Sciatic nerve (tissue), 2 donors: ENCODE results near the gene GPR37L1. TPM values are rescaled to one million over a fixed set of nuclear protein-coding genes. Genes with fewer than 3 reads are reported as not detected.
"Not testable (repeated sequence)": the region's sequence is repeated elsewhere in the genome, so short reads cannot be mapped to it uniquely, and the experiment has no call there.

Experiments used
- ATAC-seq: fragments of 200-7000 bp; cut with Tn5 transposase; one replicate; pipeline ENCODE4 v1.9.1; 2020; ENCODE audit warnings: mild to moderate bottlenecking, moderate library complexity
- DNase-seq: peaks from one replicate; pipeline ENCODE4 v3.0.0-alpha.2; 2020; ENCODE audit warnings: low spot score
- intact Hi-C: fragments of 100-400 bp; cut with DNase I; formaldehyde crosslinking; loops from one replicate; pipeline ENCODE4 v1.14.2; 2022
- total RNA-seq: library from RNA; stranded (reverse); fragmentation: NEBNext Ultra II Directional; extraction: Animal tissue kit (Norgen Biotek cat#: 25700); gene quantifications from one replicate; pipeline ENCODE4 v1.2.1, GENCODE V29; 2021
- donor health status: DM: no; HTN: no; CAD: no.
- donor health status: DM: no; HTN: no; CAD: no.

Gene GPR37L1
- total RNA-seq, 1 donor from 2014 or later = 33.3 TPM

- DNase-seq (no peak), ATAC-seq (peak; percentile 20)
- intact Hi-C loops = no loop called here
These were observed 15.4 kb upstream of the GPR37L1 start for GRCh38 chr1:202107321-202107761.

- no peak for DNase-seq
- intact Hi-C loops = no loop called here
These were observed 14.7 kb upstream of the GPR37L1 start for GRCh38 chr1:202107801-202108731.

GRCh38 chr1:202110977-202111376 lies 11.7 kb upstream of the GPR37L1 start:
- intact Hi-C loops = no loop called here
- DNase-seq = no peak
- no peak for ATAC-seq

More at GRCh38 chr1:202107801-202108731, 14.7 kb upstream of the GPR37L1 start:
- ATAC-seq = peak; percentile 19

- ATAC-seq, intact Hi-C loops: not testable (repeated sequence)
These were observed 11.1 kb upstream of the GPR37L1 start for GRCh38 chr1:202111589-202111988.

GRCh38 chr1:202112859-202113689 lies 9.6 kb upstream of the GPR37L1 start:
- DNase-seq (no peak), ATAC-seq (peak; percentile 86)
- intact Hi-C loops = no loop called here

More at GRCh38 chr1:202111589-202111988, 11.1 kb upstream of the GPR37L1 start:
- DNase-seq = not testable (repeated sequence)

- no peak for DNase-seq
- ATAC-seq = peak; percentile 2
- intact Hi-C loops = no loop called here
These were observed 8.9 kb upstream of the GPR37L1 start for GRCh38 chr1:202113690-202114300.

GRCh38 chr1:202116287-202116686 lies 6.4 kb upstream of the GPR37L1 start:
- DNase-seq (no peak), ATAC-seq (no peak)
- intact Hi-C loops = loop anchor here (5.0 kb wide), 1 partner anchor 104 kb away; the partner anchor contains the start of gene ELF3

GRCh38 chr1:202117898-202118371 lies 4.8 kb upstream of the GPR37L1 start:
- DNase-seq (no peak), ATAC-seq (no peak)
- intact Hi-C loops = loop anchor here (5.0 kb wide), 1 partner anchor 106 kb away; the partner anchor contains the start of gene ELF3

GRCh38 chr1:202121006-202121405 lies 1.7 kb upstream of the GPR37L1 start:
- intact Hi-C loops = no loop called here

GRCh38 chr1:202123336-202123813 lies 658 bp downstream of the GPR37L1 start:
- ATAC-seq (no peak), DNase-seq (no peak)
- intact Hi-C loops = no loop called here

More at GRCh38 chr1:202121006-202121405, 1.7 kb upstream of the GPR37L1 start:
- ATAC-seq (no peak), DNase-seq (no peak)

- ATAC-seq (no peak), DNase-seq (no peak)
- intact Hi-C loops = no loop called here
These were observed 1.4 kb downstream of the GPR37L1 start for GRCh38 chr1:202124142-202124541.

- intact Hi-C loops = no loop called here
- DNase-seq (no peak), ATAC-seq (no peak)
These were observed 2.9 kb downstream of the GPR37L1 start for GRCh38 chr1:202125611-202126010.

GRCh38 chr1:202126426-202126825 lies 3.7 kb downstream of the GPR37L1 start:
- no peak for DNase-seq
- ATAC-seq = no peak
- intact Hi-C loops = no loop called here

GRCh38 chr1:202127061-202127460 lies 4.3 kb downstream of the GPR37L1 start:
- intact Hi-C loops = no loop called here
- no peak for ATAC-seq
- no peak for DNase-seq

GRCh38 chr1:202127836-202128622 lies 5.3 kb downstream of the GPR37L1 start:
- no peak for ATAC-seq
- intact Hi-C loops = no loop called here
- no peak for DNase-seq

- ATAC-seq = peak; percentile 1
- intact Hi-C loops = no loop called here
- DNase-seq = peak; percentile 69
These were observed 7.0 kb downstream of the GPR37L1 start for GRCh38 chr1:202129453-202130296.

GRCh38 chr1:202130297-202130721 lies 7.6 kb downstream of the GPR37L1 start:
- ATAC-seq = peak; percentile 49
- intact Hi-C loops = no loop called here
- peak; percentile 85 for DNase-seq
